Epithelial cell of esophagus (primary cell): ENCODE results near the gene INSIG2.

Source experiments
- DNase-seq: peaks from one replicate; pipeline ENCODE4 v3.0.0; 2010; ENCODE audit warnings: low read depth
- H3K4me3 ChIP-seq: 2 replicates; pipeline ENCODE4 v1.5.1; 2011; ENCODE audit warnings: mild to moderate bottlenecking, low read length, control low read depth
- CTCF ChIP-seq: IDR thresholded peaks from 2 replicates; pipeline ENCODE4 v1.5.1; 2011; ENCODE audit warnings: low read depth, mild to moderate bottlenecking, low read length, control low read depth, inconsistent platforms; ENCODE audit not compliant: insufficient read depth; ENCODE audit errors: missing control alignments

The INSIG2 gene

GRCh38 chr2:118110991-118111390, 22.7 kb downstream of the INSIG2 start:
- no peak for TF ChIP-seq CTCF
- H3K4me3 ChIP-seq = no peak overlapping the region
- no peak for DNase-seq

DNA sequence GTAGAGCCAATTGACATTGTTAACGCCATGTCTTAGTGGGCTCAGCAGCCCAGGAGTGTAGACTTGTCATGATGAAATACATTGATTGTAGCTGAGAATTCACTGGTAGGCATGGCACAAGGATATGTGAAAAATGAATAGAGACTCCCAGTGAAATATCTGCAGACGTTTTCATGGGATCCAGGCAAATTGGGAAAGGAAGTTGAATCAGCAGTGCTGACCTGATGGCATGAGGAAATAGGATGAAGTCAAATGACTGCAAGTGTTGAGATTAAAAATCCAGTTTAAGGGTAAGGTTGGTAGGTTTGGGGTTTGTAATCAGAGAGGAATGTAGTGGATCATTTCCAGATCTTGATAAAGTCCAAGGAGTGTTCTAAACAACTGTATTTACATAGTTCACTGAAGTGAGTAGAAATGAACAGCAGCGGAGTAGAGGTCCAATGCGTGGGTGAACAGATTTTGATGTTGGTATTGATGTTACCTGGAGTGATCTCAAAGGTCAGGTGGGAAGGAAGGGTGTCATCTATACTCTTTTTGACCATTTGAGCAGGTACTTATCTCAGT, 24.6 kb downstream of the INSIG2 start:
- DNase-seq = peak; percentile 91
- no peak overlapping the region for H3K4me3 ChIP-seq
- TF ChIP-seq CTCF = no peak

GRCh38 chr2:118114863-118115262, 26.6 kb downstream of the INSIG2 start:
- no peak for TF ChIP-seq CTCF
- H3K4me3 ChIP-seq = no peak overlapping the region
- DNase-seq = no peak

DNA sequence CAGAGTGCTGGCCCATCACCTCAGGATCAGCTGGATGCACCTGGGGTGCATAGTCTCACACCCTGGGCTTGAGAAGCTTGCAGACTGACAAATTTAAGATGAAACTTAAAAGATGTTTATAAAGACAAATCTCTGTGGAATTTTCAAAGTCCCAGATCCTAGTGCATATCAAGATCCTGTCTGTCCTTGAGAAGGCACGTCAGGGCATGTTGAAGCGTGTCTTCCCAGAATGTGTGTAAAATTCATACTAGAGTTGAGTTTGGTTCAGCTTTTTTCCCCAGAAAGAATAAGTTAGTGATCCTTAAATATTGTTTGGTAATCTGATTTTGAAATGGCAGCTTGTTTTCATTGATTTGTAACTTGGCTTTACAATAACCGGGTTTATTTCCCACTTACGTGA, 27.5 kb downstream of the INSIG2 start:
- DNase-seq = peak; percentile 86
- TF ChIP-seq CTCF = no peak
- H3K4me3 ChIP-seq = no peak overlapping the region

DNA sequence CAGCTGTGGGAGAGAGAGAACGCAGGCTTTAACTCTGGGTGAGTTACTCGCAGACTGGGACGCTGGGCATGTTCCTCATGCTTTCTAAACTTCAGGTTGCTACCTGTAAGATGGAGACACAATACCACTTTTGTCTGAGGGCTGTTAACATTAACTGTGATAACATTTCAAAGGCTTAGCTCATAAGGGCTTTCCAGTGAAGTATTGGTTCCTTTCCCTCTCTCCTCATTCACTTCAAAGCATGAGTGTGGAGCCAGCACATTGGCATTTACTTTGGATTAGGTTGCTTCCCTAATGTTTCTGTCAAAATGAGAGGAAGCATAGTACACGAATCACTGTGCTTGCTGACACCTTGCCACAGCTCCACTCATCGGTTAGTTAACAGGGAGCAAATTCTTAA, 30.2 kb downstream of the INSIG2 start:
- DNase-seq = no peak
- TF ChIP-seq CTCF = no peak
- H3K4me3 ChIP-seq = no peak overlapping the region

DNA sequence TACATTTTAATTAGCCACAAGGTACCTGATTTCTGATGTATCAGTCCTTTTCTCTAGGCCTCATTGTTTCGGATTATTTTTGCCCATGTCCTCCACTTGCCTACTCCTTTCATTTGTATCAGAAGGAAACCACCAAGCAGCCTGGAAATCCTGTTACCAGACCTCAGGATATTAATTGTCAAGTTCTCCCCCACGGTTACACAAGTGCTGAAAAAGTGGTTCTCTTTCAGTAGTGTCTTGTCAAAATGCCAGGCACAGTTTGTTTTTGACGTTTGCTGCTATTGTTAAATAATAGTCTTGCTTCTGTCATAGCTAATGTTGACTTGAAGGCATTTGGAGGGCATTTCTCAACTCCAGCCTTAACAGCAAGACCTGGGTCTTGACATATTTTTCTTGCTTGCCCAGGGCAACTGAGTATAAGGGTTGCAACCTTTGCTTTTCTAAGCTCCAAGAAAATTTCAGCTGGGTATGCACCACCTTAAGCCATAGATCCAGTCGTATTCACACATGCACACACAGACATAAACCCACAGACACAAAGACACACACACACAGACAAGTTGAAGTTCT, 31.0 kb downstream of the INSIG2 start:
- DNase-seq = no peak
- no peak overlapping the region for H3K4me3 ChIP-seq
- no peak for TF ChIP-seq CTCF

DNA sequence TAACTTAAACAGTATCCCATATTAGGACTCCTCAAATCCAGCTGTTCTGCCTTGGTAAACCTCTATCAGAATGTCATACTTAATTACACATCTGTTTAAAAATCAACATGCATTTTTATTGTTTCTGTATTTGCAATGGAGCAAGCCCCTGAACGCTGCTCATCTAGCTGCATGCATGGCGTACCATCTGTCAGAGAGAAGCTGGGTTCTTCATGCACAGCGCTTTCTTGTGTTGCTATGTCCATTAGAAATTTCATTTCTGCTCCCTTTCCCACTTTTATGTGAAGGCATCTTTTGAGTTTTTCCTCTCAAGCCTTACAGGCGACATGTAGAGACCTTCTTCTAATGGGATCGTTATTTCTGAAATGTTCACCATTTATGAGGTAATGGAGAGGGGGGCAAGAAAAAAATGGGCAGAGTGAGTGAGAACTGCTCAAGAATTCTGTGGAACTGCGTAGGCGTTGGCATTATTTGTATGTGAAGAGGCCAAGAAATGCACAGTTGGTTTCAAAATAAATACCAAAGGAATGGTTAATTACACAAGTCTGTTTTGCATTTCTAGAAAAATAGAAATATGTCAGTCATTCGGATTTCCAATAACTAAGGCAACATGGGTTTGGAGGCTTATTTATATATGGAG, 31.6 kb downstream of the INSIG2 start:
- no peak for DNase-seq

More for the DNA sequence above, 31.6 kb downstream of the INSIG2 start:
- no peak for TF ChIP-seq CTCF
- no peak overlapping the region for H3K4me3 ChIP-seq
